Gastrocnemius medialis (tissue), 4 donors: ENCODE measurements around the gene HMGCS2. TPM values are rescaled to one million over a fixed set of nuclear protein-coding genes. Genes with fewer than 3 reads are reported as not detected.

Experiments
- ATAC-seq, 2 donors: fragments of 150-250 bp; one replicate each; pipeline ENCODE4 v1.9.1; 2016
- DNase-seq, 2 donors: peaks; one replicate each; pipeline ENCODE4 v3.0.0-alpha.2; 2019
- H3K27ac ChIP-seq, 4 donors: fragments of 200-600 bp; sonication (generic); 1 replicate in 1 of 4; 2 replicates in 3 of 4; pipeline ENCODE4 v1.5.1; 2016 to 2018; ENCODE audit warnings: mild to moderate bottlenecking in 2 of 4, moderate library complexity in 1 of 4
- H3K27me3 ChIP-seq, 3 donors: fragments of 200-600 bp; sonication (generic) in 2 of 3; 1 replicate in 1 of 3; 2 replicates in 2 of 3; pipeline versions ENCODE4 v1.5.1 to v1.6.0; 2016 to 2019; ENCODE audit warnings: mild to moderate bottlenecking in 1 of 3, moderate library complexity in 1 of 3
- H3K36me3 ChIP-seq, 2 donors: fragments of 200-600 bp; sonication (generic) in 1 of 2; one replicate each; pipeline ENCODE4 v1.5.1; 2017 to 2018
- H3K4me1 ChIP-seq, 2 donors: fragments of 200-600 bp; sonication (generic) in 1 of 2; one replicate each; pipeline ENCODE4 v1.5.1; 2016 to 2017; ENCODE audit warnings: mild to moderate bottlenecking in 2 of 2
- H3K4me3 ChIP-seq, 4 donors: fragments of 200-600 bp; sonication (generic) in 3 of 4; 1 replicate in 1 of 4; 2 replicates in 3 of 4; pipeline ENCODE4 v1.5.1; 2016 to 2019; ENCODE audit warnings: mild to moderate bottlenecking in 2 of 4
- H3K9me3 ChIP-seq, 3 donors: fragments of 200-600 bp; sonication (generic) in 2 of 3; 1 replicate in 1 of 3; 2 replicates in 2 of 3; pipeline ENCODE4 v1.5.1; 2016 to 2019
- CTCF ChIP-seq, 5 experiments: fragments of 450-650 bp in 3 of 5; fragments of 200-600 bp in 2 of 5; sonication (generic) in 2 of 5; IDR thresholded peaks in 4 of 5; conservative IDR thresholded peaks in 1 of 5; 1 replicate in 4 of 5; 2 replicates in 1 of 5; pipeline ENCODE4 v1.5.1; 2016 to 2019; ENCODE audit warnings: antibody characterized with exemption in 5 of 5, mild to moderate bottlenecking in 3 of 5, moderate library complexity in 3 of 5
- POLR2A ChIP-seq, 2 donors: fragments of 450-650 bp; IDR thresholded peaks; one replicate each; pipeline ENCODE4 v1.6.1; 2017; ENCODE audit warnings: antibody characterized with exemption in 2 of 2, mild to moderate bottlenecking in 2 of 2, moderate library complexity in 2 of 2
- in situ Hi-C, 4 donors: fragments of 200-750 bp; cut with MboI; loops; one replicate each; pipeline versions ENCODE4 v1.15.0 to v1.8.0; 2017; ENCODE audit warnings: low sequenced_read_pairs in 4 of 4
- intact Hi-C: fragments of 100-400 bp; cut with DNase I; formaldehyde crosslinking; loops from one replicate; pipeline ENCODE4 v1.15.1; 2023; ENCODE audit warnings: low total_unique reads
- total RNA-seq, 4 donors: library from RNA; depleted of rRNA; stranded (reverse); fragments of >200 nt; gene quantifications; one replicate each; pipeline versions ENCODE4 v1.1.0 to v1.2.3, GENCODE V29; 2016

Gene HMGCS2
- total RNA-seq, 4 donors from 2014 or later: 1.2 to 9.2 (median 2.2) TPM; not detected in 1

- TF ChIP-seq POLR2A (IDR thresholded peaks at IDR 0.05) (no peak), CTCF (IDR thresholded peaks at IDR 0.05 in 4 of 5, conservative IDR thresholded peaks at IDR 0.05 in 1 of 5) (no peak)
- no peak overlapping the region for H3K27ac ChIP-seq
- H3K9me3 ChIP-seq: no peaks in the 10 kb centered on the region
- H3K27me3 ChIP-seq: no peaks in the 10 kb centered on the region
- H3K4me3 ChIP-seq: no peak overlapping the region
- H3K36me3 ChIP-seq: no peaks in the 10 kb centered on the region
- in situ Hi-C loops: no loop called here
- H3K4me1 ChIP-seq: peaks cover 0 to 1% of the 10 kb centered on the region in 2 donors
- ATAC-seq (no peak), DNase-seq (no peak)
- intact Hi-C loops: no loop called here
Measured at GRCh38 chr1:119718972-119719371, 49.7 kb downstream of the HMGCS2 start.

GRCh38 chr1:119718409-119718808, 50.3 kb downstream of the HMGCS2 start:
- Histone ChIP-seq H3K4me3 (no peak overlapping the region), H3K27ac (no peak overlapping the region), H3K36me3 (no peaks in the 10 kb centered on the region), H3K27me3 (no peaks in the 10 kb centered on the region), H3K9me3 (no peaks in the 10 kb centered on the region), H3K4me1 (peaks cover 4 to 6% of the 10 kb centered on the region in 2 donors)
- no peak for DNase-seq
- ATAC-seq: no peak
- in situ Hi-C loops: no loop called here
- intact Hi-C loops: no loop called here
- TF ChIP-seq CTCF (IDR thresholded peaks at IDR 0.05 in 4 of 5, conservative IDR thresholded peaks at IDR 0.05 in 1 of 5): no peak
- TF ChIP-seq POLR2A (IDR thresholded peaks at IDR 0.05): no peak

GRCh38 chr1:119715542-119715941, 53.2 kb downstream of the HMGCS2 start:
- peaks cover 6 to 20% of the 10 kb centered on the region in 2 donors for H3K4me1 ChIP-seq
- ATAC-seq (no peak), DNase-seq (no peak)
- no peak overlapping the region for H3K4me3 ChIP-seq
- peaks cover 7 to 15% (median 15%) of the 10 kb centered on the region in 3 donors for H3K27me3 ChIP-seq
- intact Hi-C loops (no loop called here), in situ Hi-C loops (no loop called here)
- H3K9me3 ChIP-seq: no peaks in the 10 kb centered on the region
- TF ChIP-seq CTCF (IDR thresholded peaks at IDR 0.05 in 4 of 5, conservative IDR thresholded peaks at IDR 0.05 in 1 of 5) (no peak), POLR2A (IDR thresholded peaks at IDR 0.05) (no peak)
- H3K36me3 ChIP-seq: no peaks in the 10 kb centered on the region
- no peak overlapping the region for H3K27ac ChIP-seq

- H3K4me1 ChIP-seq: peaks cover 6 to 20% of the 10 kb centered on the region in 2 donors
- H3K9me3 ChIP-seq: no peaks in the 10 kb centered on the region
- TF ChIP-seq CTCF (IDR thresholded peaks at IDR 0.05 in 4 of 5, conservative IDR thresholded peaks at IDR 0.05 in 1 of 5) (no peak), POLR2A (IDR thresholded peaks at IDR 0.05) (no peak)
- peaks cover 7 to 18% (median 15%) of the 10 kb centered on the region in 3 donors for H3K27me3 ChIP-seq
- H3K4me3 ChIP-seq: no peak overlapping the region
- no peak overlapping the region for H3K27ac ChIP-seq
- intact Hi-C loops (no loop called here), in situ Hi-C loops (no loop called here)
- no peaks in the 10 kb centered on the region for H3K36me3 ChIP-seq
- no peak for ATAC-seq
- DNase-seq: no peak
Measured at GRCh38 chr1:119714583-119714982, 54.1 kb downstream of the HMGCS2 start.
